HL-60/S4 (cell line): ENCODE results near the gene IGFLR1.

Experiments used
- in situ Hi-C: fragments of 300-500 bp; cut with MboI; formaldehyde crosslinking; loops from 2 replicates; pipeline ENCODE4 v1.14.3; 2022; ENCODE audit warnings: low sequenced_read_pairs

Gene IGFLR1

GRCh38 chr19:35739275-35740107 is 2.8 kb downstream of the IGFLR1 start:
- in situ Hi-C loops, result no loop called here

- in situ Hi-C loops, result no loop called here
These were observed 3.4 kb downstream of the IGFLR1 start for GRCh38 chr19:35738887-35739229.

GRCh38 chr19:35738021-35738886 is 4.0 kb downstream of the IGFLR1 start:
- in situ Hi-C loops, result no loop called here

- in situ Hi-C loops, result no loop called here
These were observed 5.1 kb downstream of the IGFLR1 start for GRCh38 chr19:35736913-35737886.

GRCh38 chr19:35734889-35735288 is 7.4 kb downstream of the IGFLR1 start:
- in situ Hi-C loops, result no loop called here

- in situ Hi-C loops, result no loop called here
These were observed 8.0 kb downstream of the IGFLR1 start for GRCh38 chr19:35734273-35734672.

GRCh38 chr19:35733180-35734125 is 8.8 kb downstream of the IGFLR1 start:
- in situ Hi-C loops, result no loop called here

GRCh38 chr19:35732540-35733179 is 9.6 kb downstream of the IGFLR1 start:
- in situ Hi-C loops, result no loop called here

- in situ Hi-C loops, result no loop called here
These were observed 10.4 kb downstream of the IGFLR1 start for GRCh38 chr19:35731779-35732405.

- in situ Hi-C loops, result no loop called here
These were observed 10.9 kb downstream of the IGFLR1 start for GRCh38 chr19:35731353-35731752.

- in situ Hi-C loops, result no loop called here
These were observed 11.9 kb downstream of the IGFLR1 start for GRCh38 chr19:35730326-35730725.

- in situ Hi-C loops, result no loop called here
These were observed 12.5 kb downstream of the IGFLR1 start for GRCh38 chr19:35729763-35730162.

- in situ Hi-C loops, result no loop called here
These were observed 13.2 kb downstream of the IGFLR1 start for GRCh38 chr19:35729021-35729420.

GRCh38 chr19:35727956-35728706 is 14.1 kb downstream of the IGFLR1 start:
- in situ Hi-C loops, result no loop called here

- in situ Hi-C loops, result no loop called here
These were observed 14.9 kb downstream of the IGFLR1 start for GRCh38 chr19:35727053-35727955.

- in situ Hi-C loops, result no loop called here
These were observed 16.9 kb downstream of the IGFLR1 start for GRCh38 chr19:35725216-35725861.

- in situ Hi-C loops, result no loop called here
These were observed 17.7 kb downstream of the IGFLR1 start for GRCh38 chr19:35724560-35724959.
